Colonic mucosa (tissue), 4 donors: ENCODE data around the gene FAM76B. TPM values are rescaled to one million over a fixed set of nuclear protein-coding genes. Genes with fewer than 3 reads are reported as not detected.

ENCODE experiments used
- DNase-seq: peaks from one replicate; pipeline ENCODE4 v3.0.0-alpha.2; 2020
- H3K27ac ChIP-seq: fragments of 200-600 bp; one replicate; pipeline ENCODE4 v1.8.0; 2021
- H3K27me3 ChIP-seq: fragments of 200-600 bp; one replicate; pipeline ENCODE4 v1.8.0; 2021
- H3K36me3 ChIP-seq: fragments of 200-600 bp; one replicate; pipeline ENCODE4 v1.8.0; 2021
- H3K4me1 ChIP-seq: fragments of 200-600 bp; one replicate; pipeline ENCODE4 v1.8.0; 2021; ENCODE audit warnings: mild to moderate bottlenecking
- H3K4me3 ChIP-seq: fragments of 200-600 bp; one replicate; pipeline ENCODE4 v1.8.0; 2021
- H3K9ac ChIP-seq, 2 donors: one replicate each; pipeline ENCODE4 v1.7.0; 2013; ENCODE audit warnings: control low read depth in 2 of 2, low read depth in 2 of 2, low read length in 2 of 2
- H3K9me3 ChIP-seq: fragments of 200-600 bp; one replicate; pipeline ENCODE4 v1.8.0; 2021
- intact Hi-C: fragments of 100-400 bp; cut with DNase I; formaldehyde crosslinking; loops from one replicate; pipeline ENCODE4 v1.14.1; 2022
- total RNA-seq, 2 donors: library from RNA; stranded (reverse); fragmentation: NEBNext Ultra II Directional in 1 of 2; extraction: Animal tissue kit (Norgen Biotek cat#: 25700) in 1 of 2; gene quantifications; one replicate each; pipeline ENCODE4 v1.2.1, GENCODE V29; 2021
- TF ChIP-seq, protein P1 (sequence below): fragments of 200-600 bp; IDR thresholded peaks from one replicate; pipeline ENCODE4 v1.8.0; 2022; ENCODE audit warnings: antibody characterized with exemption, mild to moderate bottlenecking
- donor health status: healthy.
- donor health status: DM: no; HTN: no; CAD: no.
- donor health status: DM: no; HTN: no; CAD: no.

The FAM76B gene
- total RNA-seq, 2 donors from 2014 or later = 17.5 to 22.1 TPM

- intact Hi-C loops = no loop called here
- H3K9me3 ChIP-seq = no peaks in the 10 kb centered on the region
- H3K27me3 ChIP-seq = no peaks in the 10 kb centered on the region
- H3K27ac ChIP-seq = peak overlapping the region; percentile 96
- no peaks in the 10 kb centered on the region for H3K4me1 ChIP-seq
- peak overlapping the region; percentile 91 for H3K4me3 ChIP-seq
- H3K9ac ChIP-seq = peak overlapping the region in 1 of 2 donors; percentile 86
- TF ChIP-seq, protein P1, sequence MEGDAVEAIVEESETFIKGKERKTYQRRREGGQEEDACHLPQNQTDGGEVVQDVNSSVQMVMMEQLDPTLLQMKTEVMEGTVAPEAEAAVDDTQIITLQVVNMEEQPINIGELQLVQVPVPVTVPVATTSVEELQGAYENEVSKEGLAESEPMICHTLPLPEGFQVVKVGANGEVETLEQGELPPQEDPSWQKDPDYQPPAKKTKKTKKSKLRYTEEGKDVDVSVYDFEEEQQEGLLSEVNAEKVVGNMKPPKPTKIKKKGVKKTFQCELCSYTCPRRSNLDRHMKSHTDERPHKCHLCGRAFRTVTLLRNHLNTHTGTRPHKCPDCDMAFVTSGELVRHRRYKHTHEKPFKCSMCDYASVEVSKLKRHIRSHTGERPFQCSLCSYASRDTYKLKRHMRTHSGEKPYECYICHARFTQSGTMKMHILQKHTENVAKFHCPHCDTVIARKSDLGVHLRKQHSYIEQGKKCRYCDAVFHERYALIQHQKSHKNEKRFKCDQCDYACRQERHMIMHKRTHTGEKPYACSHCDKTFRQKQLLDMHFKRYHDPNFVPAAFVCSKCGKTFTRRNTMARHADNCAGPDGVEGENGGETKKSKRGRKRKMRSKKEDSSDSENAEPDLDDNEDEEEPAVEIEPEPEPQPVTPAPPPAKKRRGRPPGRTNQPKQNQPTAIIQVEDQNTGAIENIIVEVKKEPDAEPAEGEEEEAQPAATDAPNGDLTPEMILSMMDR = no peak
- H3K36me3 ChIP-seq = no peaks in the 10 kb centered on the region
- DNase-seq = no peak
These were observed 2.1 kb upstream of the FAM76B start for GRCh38 chr11:95791709-95792033.

GRCh38 chr11:95790933-95791708, 1.5 kb upstream of the FAM76B start:
- intact Hi-C loops = no loop called here
- peak overlapping the region; percentile 91 for H3K4me3 ChIP-seq
- no peaks in the 10 kb centered on the region for H3K4me1 ChIP-seq
- DNase-seq = peak; percentile 85
- H3K9me3 ChIP-seq = no peaks in the 10 kb centered on the region
- peak overlapping the region; percentile 96 for H3K27ac ChIP-seq
- H3K27me3 ChIP-seq = no peaks in the 10 kb centered on the region
- TF ChIP-seq, protein P1 = no peak
- peak overlapping the region; percentile 84 to 86 for H3K9ac ChIP-seq
- no peaks in the 10 kb centered on the region for H3K36me3 ChIP-seq

DNA sequence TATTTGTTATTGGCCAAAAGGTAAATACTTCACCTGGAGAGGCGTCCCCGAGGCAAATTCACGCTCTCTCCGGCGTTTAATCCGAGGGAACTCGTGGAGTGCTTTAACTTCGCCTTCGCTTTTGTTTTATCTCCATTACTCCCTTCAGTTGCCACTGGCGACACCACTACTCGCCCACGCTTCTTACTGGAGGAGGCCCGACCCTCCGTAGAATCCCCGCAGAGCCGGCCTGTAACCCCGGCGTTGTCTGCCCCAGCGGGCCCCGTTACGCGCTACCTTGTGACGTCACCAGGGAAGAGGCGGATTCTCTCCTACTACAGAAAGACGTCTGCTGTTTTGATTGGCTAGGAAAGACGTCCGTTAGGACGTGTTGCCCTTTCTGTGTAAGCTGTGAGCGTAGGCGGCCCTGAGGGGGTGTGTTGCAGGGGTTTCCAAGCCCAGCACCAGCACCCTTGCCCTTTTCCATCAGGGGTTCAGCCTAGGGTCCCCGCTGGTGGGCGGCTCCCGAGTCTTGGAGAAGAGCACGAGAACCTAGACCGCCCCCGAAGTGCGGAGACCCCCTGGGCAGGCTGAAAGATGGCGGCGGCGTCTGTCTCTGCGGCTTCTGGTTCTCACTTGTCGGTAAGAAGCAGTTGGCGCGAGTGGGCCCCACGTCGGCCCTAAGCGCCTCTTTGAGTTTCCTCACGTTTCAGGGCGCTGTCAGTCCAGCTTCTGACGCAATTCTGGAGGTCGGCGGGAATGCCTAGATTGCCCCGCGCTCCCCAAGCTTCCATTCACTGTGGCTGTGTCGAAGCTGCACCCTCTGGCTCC, 746 bp upstream of the FAM76B start, which contains the start of gene CEP57:
Gene CEP57, plus strand, starts transcription at position 376 of the 810 bp plus-strand sequence. Its CDS starts 201 bp downstream, at position 577.
- TF ChIP-seq, protein P1 = no peak
- no peaks in the 10 kb centered on the region for H3K4me1 ChIP-seq
- H3K9ac ChIP-seq = peak within 1 kb of the TSS; percentile 84 to 86
- H3K27ac ChIP-seq = peak within 1 kb of the TSS; percentile 96
- H3K36me3 ChIP-seq = no peaks in the 10 kb centered on the region
- intact Hi-C loops = no loop called here
- H3K27me3 ChIP-seq = no peaks in the 10 kb centered on the region
- H3K9me3 ChIP-seq = no peaks in the 10 kb centered on the region
- peak within 1 kb of the TSS; percentile 91 for H3K4me3 ChIP-seq
- peak; percentile 98 for DNase-seq

- no peak for DNase-seq
- Histone ChIP-seq H3K27ac (peak overlapping the region; percentile 96), H3K9ac (peak overlapping the region; percentile 79 to 86), H3K4me1 (no peaks in the 10 kb centered on the region), H3K9me3 (no peaks in the 10 kb centered on the region), H3K36me3 (no peaks in the 10 kb centered on the region), H3K4me3 (peak overlapping the region; percentile 91), H3K27me3 (no peaks in the 10 kb centered on the region)
- intact Hi-C loops = loop anchor here (10.0 kb wide), 1 partner anchor 814 kb away; the partner anchor contains the start of genes CWC15 and KDM4D
- TF ChIP-seq, protein P1 = no peak
These were observed 569 bp downstream of the FAM76B start for GRCh38 chr11:95788921-95789505.

DNA sequence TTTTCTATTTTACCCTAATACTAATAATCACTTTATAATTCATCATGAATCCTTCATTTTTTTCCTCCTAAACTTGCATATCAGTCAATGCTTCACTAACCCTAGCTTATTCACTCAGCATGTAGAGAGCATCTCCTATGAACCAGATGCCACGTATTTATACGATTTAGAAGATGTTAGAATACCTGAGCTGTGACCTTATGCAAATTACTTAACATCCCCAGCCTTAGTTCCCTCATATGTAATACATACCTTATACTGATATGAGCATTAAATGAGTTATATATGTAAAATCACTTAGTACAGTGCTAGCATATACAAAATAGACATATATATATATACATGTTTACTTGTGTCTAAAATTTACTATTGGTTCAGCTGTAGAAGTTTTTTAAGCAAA, 9.0 kb downstream of the FAM76B start:
- TF ChIP-seq, protein P1 = no peak
- H3K36me3 ChIP-seq = no peaks in the 10 kb centered on the region
- no peak overlapping the region for H3K4me3 ChIP-seq
- H3K4me1 ChIP-seq = no peaks in the 10 kb centered on the region
- no peaks in the 10 kb centered on the region for H3K9me3 ChIP-seq
- no peaks in the 10 kb centered on the region for H3K27me3 ChIP-seq
- H3K27ac ChIP-seq = no peak overlapping the region
- DNase-seq = no peak
- intact Hi-C loops = loop anchor here (10.0 kb wide), 1 partner anchor 806 kb away; the partner anchor contains the start of genes CWC15 and KDM4D
- no peak overlapping the region for H3K9ac ChIP-seq
